Ramos (cell line): ENCODE results near the gene SCAMP1.

Experiments
- in situ Hi-C: fragments of 300-500 bp; cut with MboI; formaldehyde crosslinking; loops from one replicate; pipeline ENCODE4 v1.14.3; 2022; ENCODE audit warnings: low sequenced_read_pairs; ENCODE audit not compliant: unreplicated experiment

SCAMP1 gene

DNA sequence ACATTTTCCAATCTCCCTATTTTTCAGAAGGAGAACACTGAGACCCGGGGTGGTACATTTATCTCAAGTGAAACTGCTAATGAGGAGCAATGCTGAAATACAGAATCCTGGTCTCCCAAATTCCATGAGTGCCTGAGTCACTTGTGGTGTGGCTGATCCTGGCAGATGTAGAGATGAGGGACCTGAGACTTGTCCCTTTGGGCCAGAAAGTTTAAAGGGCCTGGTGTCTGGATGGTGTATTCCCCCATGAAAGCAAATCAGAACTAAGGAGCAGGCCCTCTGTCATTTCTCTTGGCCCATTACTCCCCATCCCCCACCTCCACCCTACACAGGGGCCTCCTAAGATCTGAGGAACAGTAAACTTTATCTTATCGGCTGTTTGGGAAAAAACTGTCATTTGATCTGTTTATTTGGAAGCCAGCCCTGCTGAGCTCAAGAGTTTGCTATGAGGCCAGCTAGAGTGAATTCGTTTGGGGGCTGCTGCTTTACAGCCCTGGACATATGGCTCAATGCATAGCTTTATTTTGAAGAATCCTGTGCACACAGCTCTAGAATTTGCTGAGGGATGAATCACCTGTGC is 147.9 kb downstream of the SCAMP1 start:
- in situ Hi-C loops = no loop called here

DNA sequence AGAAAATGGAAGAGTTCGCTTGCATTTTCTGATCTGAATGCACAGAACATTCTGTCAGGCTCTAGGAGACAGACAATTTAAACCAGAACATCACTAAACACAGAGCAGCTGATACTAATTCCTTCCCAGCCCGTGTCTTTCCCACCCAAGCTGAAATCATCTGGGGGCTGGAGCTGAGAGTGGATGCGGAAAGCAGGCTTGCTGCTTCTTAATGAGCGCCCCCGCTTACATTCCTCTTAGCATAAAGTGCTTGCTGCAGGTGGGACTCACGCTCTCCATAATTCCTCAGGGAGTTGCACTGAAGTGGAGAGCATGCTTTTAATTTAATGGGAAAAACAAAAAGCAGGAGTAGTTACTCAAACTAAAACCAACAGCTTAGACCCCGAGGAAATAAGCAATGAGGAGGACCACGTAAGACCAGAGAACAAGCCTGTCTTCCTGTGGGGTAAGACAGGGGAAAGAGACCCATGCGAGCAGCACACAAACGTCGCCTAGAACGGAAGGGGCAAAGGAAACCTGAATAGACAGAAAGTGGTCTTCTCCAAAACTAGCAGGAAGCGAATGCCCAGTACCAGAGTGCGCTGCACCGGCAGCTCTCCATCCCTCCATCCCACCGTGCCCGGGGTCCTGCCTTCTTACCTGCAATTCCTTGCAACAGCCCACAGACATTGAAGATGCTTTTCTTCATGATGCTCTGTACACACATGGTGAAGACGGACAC is 148.9 kb downstream of the SCAMP1 start:
- in situ Hi-C loops = no loop called here

DNA sequence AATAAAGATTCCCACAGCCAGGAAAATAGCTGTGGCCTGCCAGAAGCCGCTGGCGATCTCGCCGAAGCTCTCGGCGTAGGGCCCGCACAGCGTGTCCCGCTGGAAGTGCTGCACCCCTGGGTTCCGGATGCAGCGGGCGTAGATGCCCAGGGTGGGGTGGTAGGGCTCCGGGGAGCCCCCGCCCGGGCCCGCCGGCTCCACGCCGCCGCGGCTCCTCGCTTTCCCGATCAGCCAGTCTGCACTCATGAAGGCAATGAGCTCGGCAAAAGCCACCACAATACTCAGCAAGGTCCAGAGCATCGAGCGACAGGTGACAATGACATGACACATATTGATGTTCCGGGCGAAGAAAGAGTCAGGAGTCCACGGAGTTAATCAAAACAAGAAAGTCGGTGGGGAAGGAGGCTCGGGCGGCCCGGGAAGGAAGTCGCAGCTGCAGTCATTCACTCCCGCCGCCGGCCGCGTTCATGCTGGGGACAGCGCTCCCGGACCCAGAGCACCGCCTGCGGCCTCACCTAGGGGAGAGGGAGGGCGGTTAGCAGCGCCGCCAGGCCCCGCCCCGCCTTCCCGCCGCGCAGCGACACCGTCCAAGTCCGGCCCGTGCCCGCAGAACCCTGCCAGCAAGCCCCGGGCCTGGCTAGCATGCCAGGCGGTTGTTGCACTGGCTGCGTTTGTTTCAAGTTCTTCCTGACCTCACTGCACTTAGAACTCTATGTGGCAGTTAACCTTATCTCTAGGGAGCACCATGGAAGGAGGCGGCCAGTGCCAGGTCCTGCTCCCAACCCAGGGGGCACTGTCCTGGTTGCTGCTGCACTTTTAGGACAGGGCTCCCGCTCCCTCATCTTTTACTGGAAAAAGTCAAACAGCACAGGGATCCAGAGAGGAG is 149.7 kb downstream of the SCAMP1 start:
- in situ Hi-C loops = no loop called here

DNA sequence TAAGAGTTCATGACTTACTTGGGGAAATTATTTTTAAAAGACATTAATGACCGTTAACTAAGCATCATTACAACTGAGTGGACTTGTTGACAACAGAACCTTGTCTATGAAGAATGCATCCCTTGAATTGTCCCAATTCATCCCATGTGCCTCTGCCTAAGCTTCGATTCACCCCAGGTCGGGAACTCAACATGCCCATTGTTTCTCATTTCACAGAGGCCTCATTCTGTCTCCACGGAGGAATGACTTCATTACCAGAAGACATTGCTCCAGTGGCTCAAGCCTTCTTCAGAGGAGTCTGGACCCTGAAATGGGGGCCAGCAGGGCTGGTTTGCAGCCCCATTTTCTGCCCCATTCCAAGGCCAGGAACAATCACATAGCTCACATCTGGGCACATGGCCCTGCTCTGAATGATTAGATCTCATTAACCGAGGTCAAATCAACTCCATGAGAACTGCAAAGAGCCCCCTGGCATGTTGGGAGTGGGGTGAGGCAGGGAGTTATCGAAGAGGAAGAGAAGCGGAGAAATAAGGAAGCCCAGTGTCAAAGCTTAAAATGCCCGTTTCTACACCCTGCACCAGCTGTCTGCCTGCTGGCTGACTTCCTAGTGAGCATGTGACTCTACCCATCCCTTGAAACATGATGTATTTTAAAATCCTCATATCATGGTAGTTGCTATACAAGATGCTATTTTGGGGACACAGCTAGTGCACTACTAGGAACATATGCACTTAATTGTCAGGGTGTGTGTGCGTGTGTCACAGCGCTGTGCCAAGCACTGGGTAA is 150.9 kb downstream of the SCAMP1 start:
- in situ Hi-C loops = no loop called here

DNA sequence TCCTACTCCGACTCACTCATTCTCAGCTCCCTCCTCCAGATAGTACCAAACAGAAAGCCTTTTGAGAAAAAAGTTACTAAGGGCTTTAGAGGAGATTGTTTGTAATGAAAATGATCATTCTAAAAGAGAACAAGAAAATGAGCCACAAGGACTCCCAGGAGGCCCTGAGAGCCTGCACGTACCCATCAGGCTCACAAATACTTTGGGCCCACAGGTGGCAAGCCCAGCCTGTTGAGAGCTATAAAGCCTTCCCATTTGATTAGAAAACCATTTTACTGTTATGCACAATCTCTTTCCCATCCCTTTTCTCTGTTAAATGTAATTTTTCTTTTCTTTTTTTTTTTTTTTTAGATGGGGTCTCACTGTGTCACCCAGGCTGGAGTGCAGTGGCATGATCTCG is 152.0 kb downstream of the SCAMP1 start:
- in situ Hi-C loops = no loop called here

DNA sequence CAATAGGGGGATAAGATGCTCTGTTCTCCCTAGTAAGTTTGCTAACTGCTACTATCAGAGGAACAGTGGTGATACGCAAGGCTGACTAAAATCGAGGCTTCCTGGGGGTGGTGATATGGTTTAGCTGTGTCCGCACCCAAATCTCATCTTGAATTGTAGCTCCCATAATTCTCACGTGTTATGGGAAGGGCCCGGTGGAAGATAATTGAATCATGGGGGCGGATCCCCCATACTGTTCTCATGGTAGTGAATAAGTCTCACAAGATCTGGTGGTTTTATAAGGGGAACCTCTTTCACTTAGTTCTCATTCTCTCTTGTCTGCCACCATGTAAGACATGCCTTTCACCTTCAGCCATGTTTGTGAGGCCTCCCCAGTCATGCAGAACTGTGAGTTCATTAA is 153.0 kb downstream of the SCAMP1 start:
- in situ Hi-C loops = no loop called here

DNA sequence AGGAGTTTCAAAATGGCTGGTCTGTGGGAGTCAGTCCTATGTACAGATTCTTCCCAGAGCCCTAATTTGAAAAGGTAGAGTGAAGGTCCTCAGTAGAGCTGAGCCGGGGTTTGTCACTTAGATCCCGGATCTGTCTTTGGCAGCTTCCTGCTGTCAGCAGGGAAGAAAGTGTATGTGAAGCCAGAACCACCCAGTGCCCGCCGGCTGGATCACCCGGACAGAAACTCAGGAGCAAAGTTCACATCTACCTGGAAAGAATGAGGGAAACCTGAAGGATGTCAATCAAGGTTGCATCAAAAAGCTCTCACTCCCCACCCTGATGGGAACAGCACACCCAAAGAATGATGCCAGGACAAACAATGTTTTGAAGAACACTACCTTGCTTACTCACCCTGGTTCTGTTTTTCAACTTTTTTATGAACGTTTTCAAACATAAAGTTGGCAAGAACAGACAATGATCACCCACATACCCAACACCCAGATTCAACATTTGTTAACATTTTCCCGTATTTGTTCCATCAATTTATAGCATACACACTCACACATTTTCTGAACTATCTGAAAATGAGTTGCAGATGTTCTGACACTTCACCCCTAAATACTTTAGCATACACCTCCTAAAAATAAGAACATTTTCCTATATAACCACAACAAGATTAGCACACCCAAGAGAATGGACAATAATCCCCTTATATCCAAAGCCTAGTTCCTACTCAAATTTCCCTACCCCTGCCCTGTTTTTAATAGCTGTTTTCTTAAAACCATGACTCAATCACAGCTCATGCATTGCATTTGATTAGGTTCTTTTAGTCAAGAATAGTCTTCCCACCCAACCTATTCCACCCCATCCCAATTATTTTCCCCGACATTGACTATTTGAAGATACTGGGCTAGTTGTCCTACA is 154.3 kb downstream of the SCAMP1 start:
- in situ Hi-C loops = no loop called here

DNA sequence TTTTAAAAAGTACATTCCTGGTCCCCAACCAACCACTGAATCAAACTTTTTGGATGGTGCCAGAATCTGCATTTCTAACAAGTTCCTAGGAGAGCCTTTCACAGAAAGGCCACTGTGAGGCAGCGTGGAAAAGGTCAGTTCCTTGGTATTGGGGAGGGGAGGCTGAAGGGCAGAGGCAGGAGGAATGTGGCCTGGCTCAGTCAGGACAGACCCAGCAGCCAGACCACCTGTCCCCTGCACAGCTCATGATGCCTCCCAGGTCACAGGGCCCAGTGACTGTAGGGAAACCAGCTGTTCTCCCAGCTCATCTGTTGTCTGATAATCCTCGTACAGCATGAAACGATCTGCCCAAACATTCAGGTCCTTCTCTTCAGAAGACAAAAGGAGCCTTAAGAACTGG is 155.3 kb downstream of the SCAMP1 start:
- in situ Hi-C loops = no loop called here

DNA sequence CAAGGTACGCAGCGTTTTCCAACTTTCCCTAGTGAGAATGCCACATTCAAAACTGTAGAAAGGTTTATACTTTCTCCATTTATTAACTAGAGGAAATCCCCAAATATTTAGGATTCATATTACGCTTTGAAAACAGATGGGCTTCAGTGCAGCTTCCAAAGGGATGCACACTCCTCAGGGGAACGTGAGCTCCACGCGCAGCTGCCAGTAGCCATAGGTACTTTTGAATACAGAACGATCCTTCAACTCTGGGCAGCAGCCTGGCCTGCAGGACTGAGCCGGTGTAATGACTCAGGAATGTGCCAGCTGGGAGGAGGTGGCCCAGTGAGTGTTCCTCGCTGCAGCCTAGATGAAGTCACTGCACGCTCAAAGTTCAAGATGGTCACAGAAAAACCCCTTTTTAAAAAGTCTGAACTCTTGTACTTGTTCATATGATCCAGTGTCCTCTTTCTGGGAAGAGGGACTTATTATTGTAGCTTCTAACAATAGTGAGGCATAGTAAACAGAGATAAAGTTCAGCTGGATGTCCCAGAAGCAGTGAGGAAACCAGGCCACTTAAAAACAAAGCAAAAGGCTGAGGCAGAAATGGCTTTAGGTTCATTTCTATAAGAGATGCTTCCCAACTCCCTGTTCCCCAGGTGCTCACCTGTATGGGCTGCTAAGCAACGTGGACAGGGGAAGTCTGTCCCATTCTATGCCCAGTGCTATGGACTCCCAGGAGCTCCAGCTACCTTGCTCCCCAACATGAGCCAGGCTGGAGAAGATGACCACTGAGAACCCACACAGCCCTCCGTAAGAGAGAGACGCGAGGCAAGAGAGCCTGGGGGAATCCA is 158.2 kb downstream of the SCAMP1 start:
- in situ Hi-C loops = no loop called here

DNA sequence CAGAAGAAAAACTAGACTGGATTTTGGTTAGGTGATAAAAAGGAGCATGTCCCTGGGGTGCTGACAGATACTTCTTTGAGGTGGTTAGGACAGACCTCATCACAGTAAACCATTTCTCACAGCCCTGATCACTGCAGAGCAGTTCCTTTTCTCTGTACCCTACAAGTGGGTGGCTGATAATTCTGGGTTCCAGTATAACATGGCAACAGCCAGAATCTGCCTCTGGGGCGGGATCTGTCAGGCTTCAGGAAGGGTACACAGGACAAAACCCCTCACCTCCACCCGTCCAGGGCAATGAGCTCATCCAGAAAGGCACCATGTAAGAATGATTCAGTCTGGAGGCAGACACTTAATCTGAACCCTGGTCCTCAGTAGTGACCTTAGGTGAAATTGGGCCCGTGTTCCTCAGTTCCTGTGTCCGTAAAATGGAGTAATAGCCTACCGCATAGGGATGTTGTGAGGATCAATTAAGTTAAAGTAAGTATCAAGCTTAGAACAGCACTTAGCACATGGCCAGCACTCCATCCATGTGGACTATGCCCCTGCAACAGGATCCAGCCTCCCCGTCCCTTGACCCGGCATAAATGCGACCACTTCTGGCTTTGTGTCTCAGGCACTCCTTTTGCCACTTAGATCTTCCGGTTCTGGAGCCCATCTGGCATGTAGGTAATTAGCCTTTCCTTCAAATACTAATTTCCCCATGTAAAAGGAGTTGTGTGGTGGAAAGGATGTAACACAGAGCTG is 159.0 kb downstream of the SCAMP1 start:
- in situ Hi-C loops = no loop called here

DNA sequence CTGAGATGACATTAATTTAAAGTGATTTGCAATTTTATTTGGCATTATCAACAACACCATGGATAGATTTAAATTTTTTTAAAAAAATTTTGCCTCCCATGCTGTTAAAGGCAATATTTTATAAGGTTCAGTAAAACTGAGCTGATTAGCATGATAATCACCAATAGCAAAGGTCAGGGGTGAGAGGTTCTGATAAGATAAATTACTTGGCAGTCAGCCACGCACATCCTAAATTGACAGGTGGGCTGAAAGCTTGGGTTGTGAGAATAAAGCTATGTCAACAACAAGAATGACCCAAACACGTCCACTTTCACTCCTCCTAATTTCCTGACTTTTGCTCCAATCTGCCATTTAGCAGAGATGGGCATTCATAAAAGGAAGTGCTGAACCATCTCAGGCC is 161.0 kb downstream of the SCAMP1 start:
- in situ Hi-C loops = no loop called here

DNA sequence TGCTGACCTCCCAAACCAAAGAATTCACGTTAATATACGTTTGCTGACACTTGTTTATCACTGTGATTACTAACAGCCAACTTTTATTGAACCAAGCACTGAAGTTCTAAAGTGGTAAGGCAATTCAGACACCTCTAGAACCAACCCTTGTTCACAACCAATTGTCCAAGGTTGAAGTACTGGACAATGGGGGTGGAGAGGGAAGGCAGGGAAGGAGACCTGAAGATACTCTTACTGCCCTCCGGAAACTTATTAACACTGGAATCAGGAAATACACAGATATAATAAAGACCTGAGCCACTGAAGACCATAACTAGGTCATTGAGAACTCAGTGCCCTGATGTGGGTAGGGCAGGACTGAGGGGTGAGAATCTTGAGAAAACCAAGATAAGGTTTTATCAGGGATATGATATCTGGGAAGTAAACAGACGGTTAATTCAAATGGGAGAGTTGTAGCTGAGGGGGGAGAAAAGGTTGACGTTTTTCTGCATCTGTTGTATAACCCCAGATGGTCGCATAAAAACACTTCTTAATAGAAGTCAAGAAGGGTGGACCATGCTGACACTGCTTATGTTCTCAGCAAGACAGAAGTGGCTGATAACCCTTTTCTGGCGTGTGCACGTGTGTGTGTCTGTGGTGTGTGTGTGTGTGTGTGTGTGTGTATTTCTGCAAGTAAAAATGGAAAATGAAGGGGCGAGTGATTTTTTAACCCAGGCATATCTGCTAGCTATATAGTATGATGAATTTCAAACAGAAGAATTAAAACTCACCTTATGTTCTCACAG is 162.3 kb downstream of the SCAMP1 start:
- in situ Hi-C loops = no loop called here

DNA sequence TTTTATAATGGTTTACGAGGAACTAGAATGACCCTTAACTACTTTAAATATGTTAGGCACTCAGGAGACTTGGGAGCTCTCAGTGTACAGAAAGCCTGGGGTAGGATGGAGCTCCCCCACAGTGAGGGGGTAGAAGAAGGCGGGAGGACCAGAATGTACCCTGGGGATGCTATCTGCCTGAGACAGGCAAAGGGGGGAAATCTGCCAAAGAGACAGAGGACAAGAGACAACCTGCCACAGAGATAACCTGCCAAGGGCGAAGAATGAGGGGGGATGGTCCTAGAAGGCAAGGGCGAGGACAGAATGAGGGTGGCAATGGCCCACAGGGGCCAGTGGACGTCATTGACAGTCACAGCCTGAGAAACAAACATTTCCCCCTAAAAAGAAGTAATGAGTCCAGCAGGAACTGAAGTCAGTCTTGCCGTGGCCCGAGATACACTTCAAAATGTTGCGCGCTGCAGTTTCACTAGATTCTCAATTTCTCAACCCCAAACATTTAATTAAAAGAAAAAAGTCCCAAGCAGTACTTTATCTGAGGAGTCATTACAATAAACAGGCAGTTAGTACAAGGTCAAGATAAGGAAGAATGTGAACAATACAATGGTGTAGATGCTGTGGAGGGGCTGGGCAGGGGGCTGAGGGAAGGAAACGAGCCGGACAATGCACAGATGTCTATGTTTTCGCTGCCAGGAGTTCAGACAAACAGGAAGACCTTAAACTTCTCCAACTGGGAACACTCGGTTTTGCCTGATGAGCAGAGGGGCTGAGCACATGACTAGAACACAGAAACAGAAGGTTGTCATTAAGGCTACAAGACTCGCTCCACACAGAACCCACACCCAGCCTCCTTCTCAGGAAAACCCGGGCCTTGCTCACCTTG is 163.1 kb downstream of the SCAMP1 start:
- in situ Hi-C loops = no loop called here

DNA sequence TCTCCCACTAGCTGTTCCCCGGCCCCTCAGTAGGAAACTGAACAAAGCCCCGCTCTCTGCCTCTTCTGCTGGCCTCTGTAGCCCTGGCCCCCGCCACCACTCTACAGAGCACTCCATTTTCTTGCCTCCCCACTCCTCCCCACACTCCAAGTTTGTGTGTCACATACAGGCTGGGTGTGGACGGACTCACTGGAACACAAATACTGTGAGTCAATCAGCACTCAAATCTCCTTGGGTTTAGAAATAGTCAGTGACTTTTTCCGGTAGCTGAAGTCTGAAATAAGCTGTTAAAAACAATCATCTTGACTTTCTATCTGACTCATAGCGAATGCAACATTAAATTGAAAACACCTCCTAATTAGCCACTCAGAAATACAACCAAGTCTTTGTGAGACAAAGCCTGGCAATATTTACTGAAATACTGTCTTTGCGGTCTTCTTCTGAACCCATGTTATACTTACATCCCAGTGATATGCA is 165.7 kb downstream of the SCAMP1 start:
- in situ Hi-C loops = no loop called here

DNA sequence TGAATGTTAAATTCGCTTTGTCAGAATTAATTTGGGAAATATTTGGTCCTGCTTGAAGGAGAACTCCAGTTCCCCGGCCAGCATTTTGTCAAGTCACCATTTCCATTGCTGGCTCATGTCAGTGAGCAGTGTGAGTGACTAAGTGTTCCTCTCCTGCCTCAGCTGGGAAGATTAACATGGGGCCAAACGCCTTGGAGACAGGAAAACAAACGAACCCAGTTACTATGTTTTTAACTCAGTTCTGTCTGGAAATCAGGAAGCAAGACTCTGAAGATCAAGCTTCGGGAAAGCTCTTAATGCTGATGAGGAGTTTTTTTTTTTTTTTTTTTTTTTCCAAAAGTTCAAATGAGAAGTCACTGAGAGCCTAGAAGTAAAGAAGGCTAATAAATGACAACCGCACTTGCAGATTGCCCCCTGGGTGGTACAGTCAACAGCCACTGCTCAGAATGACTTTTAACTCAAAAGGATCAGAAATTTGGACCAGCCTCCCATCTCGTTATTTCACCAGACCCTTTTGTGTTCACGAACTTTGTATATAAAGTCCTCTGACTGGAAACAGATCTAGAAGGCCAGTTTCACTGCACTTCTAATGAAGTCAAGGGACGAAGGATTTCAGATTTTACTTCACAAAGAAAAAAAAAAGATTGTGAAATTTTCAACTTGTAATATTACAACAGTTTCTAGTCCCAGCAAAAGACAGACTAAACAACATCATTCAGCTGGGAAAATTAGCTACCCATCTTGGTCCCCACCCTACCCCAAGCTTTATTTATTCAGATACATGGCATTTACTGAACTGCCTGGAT is 166.8 kb downstream of the SCAMP1 start:
- in situ Hi-C loops = no loop called here
